Stimulated activated CD8-positive, alpha-beta memory T cell treated with anti-CD3 and anti-CD28 coated beads, Interleukin-12 subunit alpha, Interleukin-12 subunit beta, amount 100 ng/mL, for 4 hours (primary cell): Measurements from ENCODE around the gene KAT8.
A peak's percentile ranks its signal among the peaks of the same experiment; 100 is the strongest.

Source experiments
- DNase-seq: peaks from one replicate; pipeline ENCODE4 v3.0.0-alpha.2; 2020; ENCODE audit warnings: low read depth

KAT8 gene

DNA sequence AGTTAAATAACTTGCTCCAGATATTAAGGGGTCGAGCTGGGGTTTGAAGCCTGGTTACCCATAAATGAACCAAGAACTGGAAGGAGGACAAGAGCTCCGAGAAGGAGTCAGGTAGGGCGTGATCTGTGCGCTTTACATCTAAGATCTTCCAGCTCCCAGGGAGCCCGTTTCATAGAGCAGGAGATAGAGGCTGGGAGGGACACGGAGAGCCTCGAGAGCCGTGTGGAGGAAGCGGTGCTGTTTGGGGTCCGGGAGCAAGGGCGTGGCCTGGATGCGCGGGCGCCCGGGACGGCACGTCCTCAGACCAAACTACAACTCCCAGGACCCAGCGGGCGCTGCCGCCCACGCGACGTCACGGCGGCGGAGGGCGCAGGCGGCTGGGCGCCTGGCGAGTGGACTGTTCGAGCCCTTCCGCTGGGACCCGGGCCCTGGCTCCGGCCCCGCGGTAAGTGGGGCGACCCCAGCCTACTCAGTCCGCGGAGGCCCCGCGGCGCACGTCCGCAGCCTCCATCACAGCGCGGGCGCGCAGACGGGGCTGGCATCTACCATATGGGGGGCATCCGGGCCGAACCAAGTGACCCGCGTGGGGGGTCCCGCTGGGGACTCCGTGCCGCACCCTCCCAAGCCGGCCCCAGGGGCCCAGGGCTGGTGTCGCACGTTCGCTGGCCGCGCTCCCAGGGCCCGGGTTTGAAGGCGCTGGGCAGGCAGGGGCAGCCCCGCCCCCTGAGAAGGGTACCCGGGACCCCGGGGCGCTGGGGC, 9.2 kb upstream of the KAT8 start, which contains the start of gene BCKDK:
TSS of gene BCKDK (plus strand) at position 352 of the 759 bp plus-strand sequence. CDS start 838 bp downstream, outside the sequence.
- DNase-seq, result peak; percentile 55

GRCh38 chr16:31108794-31109558, 8.5 kb upstream of the KAT8 start:
- no peak for DNase-seq

DNA sequence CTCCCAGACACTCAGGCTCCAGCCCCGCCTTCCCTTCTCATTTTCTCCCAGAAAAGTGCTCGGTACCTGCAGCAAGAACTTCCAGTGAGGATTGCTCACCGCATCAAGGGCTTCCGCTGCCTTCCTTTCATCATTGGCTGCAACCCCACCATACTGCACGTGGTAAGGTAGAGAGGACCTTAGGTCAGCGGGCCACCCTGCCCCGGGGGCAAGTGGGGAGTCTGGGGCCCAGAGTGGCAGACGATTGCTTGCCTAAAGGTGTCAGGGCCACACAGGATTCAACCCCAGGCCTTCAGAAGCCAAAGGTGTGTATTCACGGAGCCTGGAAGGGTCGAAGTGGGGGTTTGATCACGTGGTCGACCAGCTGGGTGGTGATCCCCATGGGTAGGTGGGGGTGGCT, 7.8 kb upstream of the KAT8 start:
- no peak for DNase-seq

DNA sequence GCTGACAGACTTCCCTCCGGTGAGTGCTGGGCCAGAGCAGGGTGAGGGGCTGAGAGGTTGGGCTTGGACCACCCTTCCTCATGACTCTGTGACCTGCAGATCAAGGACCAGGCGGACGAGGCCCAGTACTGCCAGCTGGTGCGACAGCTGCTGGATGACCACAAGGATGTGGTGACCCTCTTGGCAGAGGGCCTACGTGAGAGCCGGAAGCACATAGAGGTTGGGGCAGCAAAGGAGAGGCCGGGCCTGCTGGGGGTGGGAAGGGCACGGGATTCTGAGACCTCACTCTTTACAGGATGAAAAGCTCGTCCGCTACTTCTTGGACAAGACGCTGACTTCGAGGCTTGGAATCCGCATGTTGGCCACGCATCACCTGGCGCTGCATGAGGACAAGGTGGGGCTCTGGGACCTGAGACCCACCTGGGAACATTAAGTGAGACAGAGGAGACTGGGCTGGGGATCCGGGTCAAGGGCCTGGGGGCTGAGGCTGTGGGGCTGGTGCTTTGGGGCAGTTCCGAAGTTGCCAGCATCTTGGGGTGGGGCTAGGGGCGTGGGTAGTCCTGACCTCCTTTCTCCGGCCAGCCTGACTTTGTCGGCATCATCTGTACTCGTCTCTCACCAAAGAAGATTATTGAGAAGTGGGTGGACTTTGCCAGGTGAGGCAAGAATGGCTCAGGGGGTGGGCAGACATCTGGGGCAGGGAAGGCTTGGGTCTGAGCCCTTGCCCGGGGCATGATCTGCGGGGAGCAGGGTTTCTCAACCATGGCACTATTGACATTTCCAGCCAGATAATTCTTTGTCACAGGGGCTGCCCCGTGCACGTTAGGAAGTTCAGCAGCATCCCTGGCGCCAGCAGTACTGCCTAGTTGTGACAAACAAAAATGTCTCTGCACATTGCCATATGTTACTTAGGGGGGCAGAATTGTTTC, 7.1 kb upstream of the KAT8 start:
- DNase-seq, result no peak

DNA sequence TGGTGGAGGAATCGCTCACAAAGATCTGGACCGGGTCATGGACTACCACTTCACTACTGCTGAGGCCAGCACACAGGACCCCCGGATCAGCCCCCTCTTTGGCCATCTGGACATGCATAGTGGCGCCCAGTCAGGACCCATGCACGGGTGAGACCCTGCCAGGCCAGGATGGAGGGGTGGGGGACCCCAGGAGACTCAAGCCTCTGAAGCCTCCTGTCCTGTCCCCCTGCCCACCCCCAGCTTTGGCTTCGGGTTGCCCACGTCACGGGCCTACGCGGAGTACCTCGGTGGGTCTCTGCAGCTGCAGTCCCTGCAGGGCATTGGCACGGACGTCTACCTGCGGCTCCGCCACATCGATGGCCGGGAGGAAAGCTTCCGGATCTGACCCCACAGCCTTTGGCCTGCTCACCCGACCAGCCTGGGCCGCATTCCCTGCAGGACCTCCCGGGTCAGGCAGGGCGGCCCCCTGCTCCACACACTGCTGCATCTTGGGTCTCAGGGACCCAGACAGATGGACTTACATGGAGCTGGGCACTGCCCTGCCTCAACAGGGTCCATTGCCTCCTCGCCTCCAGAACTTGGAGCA, 5.5 kb upstream of the KAT8 start:
- no peak for DNase-seq

- no peak for DNase-seq
Measured at GRCh38 chr16:31112711-31113110, 4.8 kb upstream of the KAT8 start.

- no peak for DNase-seq
Measured at GRCh38 chr16:31113121-31114120, 4.0 kb upstream of the KAT8 start.

DNA sequence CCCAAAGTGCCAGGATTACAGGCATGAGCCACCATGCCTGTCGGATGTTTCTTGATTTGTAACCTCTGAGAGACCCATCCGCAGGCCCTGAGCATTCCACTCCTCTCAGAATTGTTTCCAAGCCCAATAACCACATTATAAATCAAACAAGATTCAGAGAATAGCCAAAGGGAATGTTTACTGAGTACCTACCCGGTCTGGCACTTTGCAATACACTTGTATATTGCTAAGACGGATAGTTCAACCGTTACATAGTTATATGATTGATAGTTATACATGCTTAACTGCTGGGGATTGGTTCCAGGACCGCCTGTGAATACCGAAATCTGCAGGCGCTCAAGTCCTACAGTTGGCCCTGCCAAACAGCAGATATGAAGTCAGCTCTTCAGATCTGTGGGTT, 3.0 kb upstream of the KAT8 start:
- DNase-seq, result no peak

GRCh38 chr16:31118223-31119155, 1.0 kb downstream of the KAT8 start:
- no peak for DNase-seq

GRCh38 chr16:31120129-31120528, 2.7 kb downstream of the KAT8 start:
- DNase-seq, result no peak

- no peak for DNase-seq
Measured at GRCh38 chr16:31125844-31126243, 8.4 kb downstream of the KAT8 start.

GRCh38 chr16:31127182-31127581, 9.7 kb downstream of the KAT8 start:
- no peak for DNase-seq

- DNase-seq, result no peak
Measured at GRCh38 chr16:31128711-31129567, 11.5 kb downstream of the KAT8 start.

DNA sequence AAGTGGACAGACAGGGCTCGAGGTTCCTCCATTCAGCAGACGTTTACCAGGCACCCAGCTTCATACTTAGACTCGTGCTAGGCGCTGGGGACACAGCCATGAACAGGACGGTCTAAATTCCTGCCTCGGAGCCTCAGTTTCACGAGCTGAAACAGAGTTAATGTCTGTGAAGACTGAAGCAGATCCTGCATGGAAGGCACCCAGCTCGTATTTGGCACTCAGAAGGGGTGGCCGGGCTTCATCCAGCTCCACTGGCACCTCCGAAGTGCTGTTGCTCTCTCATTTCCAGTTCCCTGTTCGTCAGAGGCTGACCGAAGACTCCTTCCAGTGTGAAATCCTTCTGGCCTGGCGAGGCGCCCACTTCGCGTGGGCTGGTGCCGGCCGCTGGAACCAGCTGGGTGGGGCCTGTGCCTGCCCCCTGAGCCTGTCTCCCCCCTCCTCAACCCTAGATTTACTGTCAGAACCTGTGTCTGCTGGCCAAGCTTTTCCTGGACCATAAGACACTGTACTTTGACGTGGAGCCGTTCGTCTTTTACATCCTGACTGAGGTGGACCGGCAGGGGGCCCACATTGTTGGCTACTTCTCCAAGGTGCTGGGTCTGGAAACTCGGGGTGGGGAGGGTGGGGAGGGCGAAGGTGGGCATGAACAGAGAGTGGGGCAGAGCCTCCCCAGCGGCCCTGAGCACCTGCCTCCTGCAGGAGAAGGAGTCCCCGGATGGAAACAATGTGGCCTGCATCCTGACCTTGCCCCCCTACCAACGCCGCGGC, 12.3 kb downstream of the KAT8 start:
- DNase-seq, result no peak

- DNase-seq, result no peak
Measured at GRCh38 chr16:31130336-31130891, 12.9 kb downstream of the KAT8 start.

DNA sequence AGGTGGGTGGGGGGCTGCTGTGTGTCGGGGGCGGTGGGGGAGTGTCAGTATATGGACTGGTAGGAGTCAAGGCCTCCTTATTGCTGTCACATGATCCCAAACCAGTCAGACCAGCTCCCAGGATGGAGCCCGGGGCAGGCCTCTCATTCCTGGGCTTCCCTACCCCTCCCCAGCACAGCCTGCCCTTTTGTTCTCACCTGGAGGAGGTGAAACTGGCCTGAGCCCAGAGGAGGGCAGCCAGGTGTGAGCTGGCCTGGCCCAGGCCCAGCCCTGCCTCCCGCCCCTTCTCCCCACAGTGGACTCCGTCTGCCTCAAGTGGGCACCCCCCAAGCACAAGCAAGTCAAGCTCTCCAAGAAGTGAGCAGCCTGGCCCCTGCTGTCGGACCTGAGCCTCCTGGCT, 13.4 kb downstream of the KAT8 start:
- no peak for DNase-seq

DNA sequence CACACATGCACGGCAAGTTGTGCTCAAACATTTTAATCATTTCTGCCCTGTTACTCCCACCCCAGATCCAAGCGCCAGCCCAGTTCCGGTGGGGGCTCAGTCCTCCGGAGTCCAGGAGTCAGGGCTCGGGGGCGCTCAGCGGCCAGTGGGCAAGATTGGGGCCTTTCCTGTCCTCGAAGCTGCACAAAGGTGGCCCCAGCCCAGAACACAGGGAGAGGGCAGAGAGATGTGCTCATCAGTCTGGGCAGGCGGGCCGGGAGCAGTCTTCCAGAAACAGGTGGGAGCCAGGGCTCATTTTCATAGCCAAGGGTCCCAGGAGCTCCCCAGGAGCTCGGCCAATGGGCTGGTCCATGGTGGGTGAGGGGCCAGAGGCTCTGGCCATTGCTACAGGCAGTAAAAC, 14.0 kb downstream of the KAT8 start:
- DNase-seq, result no peak
